Hepatocyte (in vitro differentiated cells): ENCODE measurements around the gene ST6GALNAC2. TPM values are rescaled to one million over a fixed set of nuclear protein-coding genes. Genes with fewer than 3 reads are reported as not detected.
A peak's percentile ranks its signal among the peaks of the same experiment; 100 is the strongest.

Source experiments
- DNase-seq: peaks from one replicate; pipeline ENCODE4 v3.0.0-alpha.2; 2016; ENCODE audit warnings: low spot score
- H2AFZ ChIP-seq: fragments of 200-600 bp; sonication (generic); 2 replicates; pipeline ENCODE4 v1.6.0; 2016; ENCODE audit warnings: antibody characterized with exemption, mild to moderate bottlenecking
- H3K27ac ChIP-seq: fragments of 200-600 bp; sonication (generic); 2 replicates; pipeline ENCODE4 v1.5.1; 2016; ENCODE audit warnings: mild to moderate bottlenecking
- H3K27me3 ChIP-seq: fragments of 200-600 bp; sonication (generic); 2 replicates; pipeline ENCODE4 v1.6.1; 2016
- H3K36me3 ChIP-seq: fragments of 200-600 bp; sonication (generic); replicated peaks from 2 replicates; pipeline ENCODE4 v1.5.1; 2016; ENCODE audit warnings: low read depth; ENCODE audit not compliant: insufficient read depth
- H3K4me1 ChIP-seq: fragments of 200-600 bp; sonication (generic); 2 replicates; pipeline ENCODE4 v1.5.1; 2016; ENCODE audit warnings: mild to moderate bottlenecking, moderate library complexity; ENCODE audit not compliant: insufficient read depth
- H3K4me2 ChIP-seq: fragments of 200-600 bp; sonication (generic); 2 replicates; pipeline ENCODE4 v1.6.0; 2016
- H3K4me3 ChIP-seq: fragments of 200-600 bp; sonication (generic); 2 replicates; pipeline ENCODE4 v1.5.1; 2016; ENCODE audit warnings: mild to moderate bottlenecking
- H3K79me2 ChIP-seq: fragments of 200-600 bp; sonication (generic); 2 replicates; pipeline ENCODE4 v1.6.0; 2017; ENCODE audit warnings: mild to moderate bottlenecking
- H3K9me2 ChIP-seq: fragments of 200-600 bp; sonication (generic); replicated peaks from 2 replicates; pipeline ENCODE4 v1.6.0; 2017; ENCODE audit warnings: mild to moderate bottlenecking; ENCODE audit not compliant: insufficient read depth
- H3K9me3 ChIP-seq: fragments of 200-600 bp; sonication (generic); 2 replicates; pipeline ENCODE4 v1.5.1; 2016; ENCODE audit warnings: low read depth, mild to moderate bottlenecking
- H4K20me1 ChIP-seq: fragments of 200-600 bp; sonication (generic); 2 replicates; pipeline ENCODE4 v1.6.0; 2016; ENCODE audit warnings: mild to moderate bottlenecking; ENCODE audit not compliant: insufficient read depth, poor library complexity, severe bottlenecking
- EZH2 ChIP-seq: fragments of 200-600 bp; sonication (generic); IDR thresholded peaks from 2 replicates; pipeline ENCODE4 v1.6.1; 2016; ENCODE audit warnings: antibody characterized with exemption, mild to moderate bottlenecking, borderline replicate concordance
- EZH2phosphoT487 ChIP-seq: fragments of 200-600 bp; sonication (generic); IDR thresholded peaks from one replicate; pipeline ENCODE4 v1.6.1; 2018; ENCODE audit warnings: antibody characterized with exemption, mild to moderate bottlenecking, low read depth, moderate library complexity; ENCODE audit not compliant: unreplicated experiment, severe bottlenecking
- WGBS: methylation state at CpG from one replicate; pipeline ENCODE4 v1.1.6; 2016; ENCODE audit warnings: low lambda C conversion rate; ENCODE audit errors: missing lambda C conversion rate; 5-methylcytosine and 5-hydroxymethylcytosine counted together
- polyA plus RNA-seq: library from polyadenylated mRNA; unstranded; fragments of >200 nt; fragmentation: Nextera tagmentation; extraction: Ambion mirVana; gene quantifications from 2 replicates; pipeline ENCODE4 v1.2.1, GENCODE V29; 2016
- total RNA-seq: library from RNA; depleted of rRNA; stranded (reverse); fragments of >200 nt; gene quantifications from 2 replicates; pipeline ENCODE4 v1.2.3, GENCODE V29; 2014
- TF ChIP-seq, protein P1 (sequence below): fragments of 200-600 bp; sonication (generic); IDR thresholded peaks from 2 replicates; pipeline ENCODE4 v1.5.1; 2016; ENCODE audit warnings: antibody characterized with exemption, mild to moderate bottlenecking; ENCODE audit not compliant: poor library complexity

Gene ST6GALNAC2
- total and polyA plus RNA-seq, 2 experiments from 2014 or later: 1.4 to 1.8 TPM

DNA sequence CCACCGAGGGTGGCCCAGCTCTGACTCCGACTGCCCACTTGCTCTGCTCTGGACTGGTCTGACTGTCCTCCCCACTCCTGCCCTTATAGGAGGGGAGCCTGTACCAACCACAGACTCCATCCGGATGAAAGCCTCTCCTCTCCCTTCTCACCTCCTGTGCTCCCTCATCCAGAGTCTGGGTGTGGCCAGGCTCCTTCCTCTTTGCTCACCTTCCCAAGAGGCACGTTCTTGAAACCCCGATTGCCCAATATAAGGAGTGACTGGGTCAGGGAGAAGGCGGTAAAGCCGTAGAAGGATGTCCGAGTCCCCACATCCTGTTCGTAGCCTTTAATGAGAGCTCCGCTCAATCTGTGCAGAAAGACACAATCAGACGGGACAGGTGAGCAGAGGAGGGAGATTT, 40.8 kb upstream of the ST6GALNAC2 start:
- Histone ChIP-seq H3K27me3 (no peaks in the 10 kb centered on the region), H3K27ac (no peak overlapping the region), H3K9me3 (no peaks in the 10 kb centered on the region), H3K36me3 (no peaks in the 10 kb centered on the region), H3K4me2 (no peak overlapping the region), H3K4me1 (no peaks in the 10 kb centered on the region), H3K9me2 (no peaks in the 10 kb centered on the region), H4K20me1 (no peaks in the 10 kb centered on the region), H2AFZ (no peak overlapping the region), H3K4me3 (no peak overlapping the region), H3K79me2 (no peaks in the 10 kb centered on the region)
- 86% methylated on average over 11 of the region's 11 CpGs for WGBS
- DNase-seq: no peak
- TF ChIP-seq, protein P1, sequence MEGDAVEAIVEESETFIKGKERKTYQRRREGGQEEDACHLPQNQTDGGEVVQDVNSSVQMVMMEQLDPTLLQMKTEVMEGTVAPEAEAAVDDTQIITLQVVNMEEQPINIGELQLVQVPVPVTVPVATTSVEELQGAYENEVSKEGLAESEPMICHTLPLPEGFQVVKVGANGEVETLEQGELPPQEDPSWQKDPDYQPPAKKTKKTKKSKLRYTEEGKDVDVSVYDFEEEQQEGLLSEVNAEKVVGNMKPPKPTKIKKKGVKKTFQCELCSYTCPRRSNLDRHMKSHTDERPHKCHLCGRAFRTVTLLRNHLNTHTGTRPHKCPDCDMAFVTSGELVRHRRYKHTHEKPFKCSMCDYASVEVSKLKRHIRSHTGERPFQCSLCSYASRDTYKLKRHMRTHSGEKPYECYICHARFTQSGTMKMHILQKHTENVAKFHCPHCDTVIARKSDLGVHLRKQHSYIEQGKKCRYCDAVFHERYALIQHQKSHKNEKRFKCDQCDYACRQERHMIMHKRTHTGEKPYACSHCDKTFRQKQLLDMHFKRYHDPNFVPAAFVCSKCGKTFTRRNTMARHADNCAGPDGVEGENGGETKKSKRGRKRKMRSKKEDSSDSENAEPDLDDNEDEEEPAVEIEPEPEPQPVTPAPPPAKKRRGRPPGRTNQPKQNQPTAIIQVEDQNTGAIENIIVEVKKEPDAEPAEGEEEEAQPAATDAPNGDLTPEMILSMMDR: no peak
- no peak for TF ChIP-seq EZH2phosphoT487
- no peak for TF ChIP-seq EZH2

DNA sequence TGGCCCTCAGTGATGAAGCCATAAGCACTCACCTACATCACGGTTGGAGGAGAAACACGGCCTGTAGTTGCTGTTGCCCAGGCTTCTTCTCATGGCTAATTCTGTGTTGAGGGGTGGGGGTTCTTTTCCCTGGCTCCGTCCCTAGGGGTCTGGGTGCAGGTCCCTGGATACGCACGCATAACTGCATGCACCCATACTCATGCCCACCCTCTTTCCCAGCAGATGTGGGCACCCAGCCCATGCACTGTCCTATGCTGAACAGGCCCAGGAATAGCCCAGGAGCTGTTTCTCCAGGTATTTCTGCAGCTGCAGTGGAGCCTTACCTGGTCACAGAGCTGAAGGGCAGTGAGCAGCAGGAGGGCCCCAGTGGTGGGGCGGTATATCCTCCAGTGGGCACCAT, 39.8 kb upstream of the ST6GALNAC2 start:
- H3K79me2 ChIP-seq: no peaks in the 10 kb centered on the region
- no peaks in the 10 kb centered on the region for H3K9me2 ChIP-seq
- H2AFZ ChIP-seq: no peak overlapping the region
- no peak overlapping the region for H3K27ac ChIP-seq
- TF ChIP-seq, protein P1: no peak
- no peak for TF ChIP-seq EZH2phosphoT487
- TF ChIP-seq EZH2: no peak
- 86% methylated on average over 6 of the region's 6 CpGs for WGBS
- H3K36me3 ChIP-seq: no peaks in the 10 kb centered on the region
- H3K4me2 ChIP-seq: no peak overlapping the region
- DNase-seq: no peak
- no peaks in the 10 kb centered on the region for H3K9me3 ChIP-seq
- no peaks in the 10 kb centered on the region for H3K27me3 ChIP-seq
- H3K4me1 ChIP-seq: no peaks in the 10 kb centered on the region
- H4K20me1 ChIP-seq: no peaks in the 10 kb centered on the region
- no peak overlapping the region for H3K4me3 ChIP-seq

DNA sequence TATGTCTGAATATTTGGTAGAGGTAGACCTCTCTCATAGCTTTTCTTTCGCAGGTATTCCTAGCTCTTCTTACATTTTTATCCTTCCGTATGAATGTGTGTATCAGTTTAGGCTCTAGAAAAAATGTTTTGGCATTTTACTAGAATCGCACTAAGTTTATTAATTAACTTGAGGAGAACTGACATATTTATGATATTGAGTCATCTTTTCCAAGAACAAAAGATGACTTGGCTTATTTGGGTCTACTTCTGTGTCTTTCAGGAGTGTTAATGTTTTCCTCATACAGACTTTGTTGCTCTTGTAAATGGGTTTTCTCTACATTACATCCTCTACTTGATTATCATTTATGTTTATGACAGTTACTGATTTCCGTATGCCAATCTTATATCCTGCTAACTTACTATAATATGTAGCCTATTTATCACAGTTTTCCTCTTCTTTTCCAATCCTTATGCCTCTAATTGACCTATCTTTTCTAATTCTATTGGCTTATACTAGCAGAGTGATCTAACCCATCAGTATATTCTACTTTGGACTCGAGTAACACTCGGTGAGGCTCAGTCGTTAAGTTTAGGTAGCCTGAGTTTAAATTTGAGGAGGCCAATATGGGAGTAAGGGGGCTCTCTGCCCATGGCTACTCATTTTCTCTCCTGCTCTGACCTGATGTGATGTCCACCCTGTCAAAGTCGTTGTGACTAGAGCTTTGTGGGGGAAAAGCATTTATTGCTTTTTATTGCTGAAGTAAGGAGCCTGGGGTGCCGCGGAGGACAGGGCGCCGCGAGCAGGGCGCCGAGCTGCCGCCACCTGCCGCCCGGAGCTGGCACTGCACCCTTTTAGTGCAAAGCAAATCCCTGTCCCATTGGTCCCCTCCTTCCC, 37.8 kb upstream of the ST6GALNAC2 start:
- Histone ChIP-seq H3K27me3 (no peaks in the 10 kb centered on the region), H4K20me1 (no peaks in the 10 kb centered on the region), H3K9me3 (no peaks in the 10 kb centered on the region), H3K36me3 (no peaks in the 10 kb centered on the region), H3K27ac (no peak overlapping the region), H3K4me1 (no peaks in the 10 kb centered on the region), H2AFZ (no peak overlapping the region), H3K79me2 (no peaks in the 10 kb centered on the region), H3K4me2 (peak overlapping the region; percentile 56), H3K4me3 (no peak overlapping the region), H3K9me2 (no peaks in the 10 kb centered on the region)
- DNase-seq: peak; percentile 81
- WGBS: 33% methylated on average over 18 of the region's 18 CpGs
- TF ChIP-seq EZH2 (no peak), EZH2phosphoT487 (no peak)
- TF ChIP-seq, protein P1: peak; percentile 95
